ENCODE data around the gene HMBS.

The HMBS gene

GRCh38 chr11:119077839-119078238, 6.8 kb upstream of the HMBS start:
- no peak for DNase-seq

GRCh38 chr11:119078675-119079420, 5.8 kb upstream of the HMBS start:
- no peak for DNase-seq

GRCh38 chr11:119081682-119082260, 2.9 kb upstream of the HMBS start:
- DNase-seq: no peak

- no peak for DNase-seq
Observed at GRCh38 chr11:119085437-119085847, 761 bp downstream of the HMBS start.

GRCh38 chr11:119087123-119087522, 2.4 kb downstream of the HMBS start:
- DNase-seq: no peak

- no peak for DNase-seq
Observed at GRCh38 chr11:119087747-119088241, 3.1 kb downstream of the HMBS start.

- DNase-seq: no peak
Observed at GRCh38 chr11:119088406-119088805, 3.7 kb downstream of the HMBS start.

- no peak for DNase-seq
Observed at GRCh38 chr11:119089319-119089718, 4.6 kb downstream of the HMBS start.

- DNase-seq: no peak
Observed at GRCh38 chr11:119091178-119091577, 6.5 kb downstream of the HMBS start.

GRCh38 chr11:119091966-119092879, 7.5 kb downstream of the HMBS start:
- no peak for DNase-seq

- no peak for DNase-seq
Observed at GRCh38 chr11:119092880-119093842, 8.5 kb downstream of the HMBS start.

- DNase-seq: peak in 1 of 2 experiments; percentile 25
Observed at GRCh38 chr11:119093942-119094815, 9.5 kb downstream of the HMBS start.

GRCh38 chr11:119094816-119095065, 10.1 kb downstream of the HMBS start:
- DNase-seq: peak in 1 of 2 experiments; percentile 69

- peak; percentile 98 to 99 for DNase-seq
Observed at GRCh38 chr11:119095066-119095880, 10.6 kb downstream of the HMBS start.

GRCh38 chr11:119099711-119100110, 15.0 kb downstream of the HMBS start:
- no peak for DNase-seq

GRCh38 chr11:119100246-119100970, 15.7 kb downstream of the HMBS start:
- DNase-seq: peak in 1 of 2 experiments; percentile 64

- peak in 1 of 2 experiments; percentile 64 for DNase-seq
Observed at GRCh38 chr11:119100994-119101758, 16.5 kb downstream of the HMBS start.

- DNase-seq: peak; percentile 94 to 98
Observed at GRCh38 chr11:119101759-119102423, 17.2 kb downstream of the HMBS start, which contains the start of gene DPAGT1. Gene DPAGT1 (minus strand): TSS chr11:119101853. CDS start chr11:119101655, 198 bp downstream.
